Spleen (tissue), 7 donors: ENCODE results near the gene PAGR1.
"Not testable (repeated sequence)": the region's sequence is repeated elsewhere in the genome, so short reads cannot be mapped to it uniquely, and the experiment has no call there.

Experiments
- POLR2A ChIP-seq, 3 donors: fragments of 450-650 bp; IDR thresholded peaks; one replicate each; pipeline ENCODE4 v1.5.1; 2017; ENCODE audit warnings: antibody characterized with exemption in 3 of 3, mild to moderate bottlenecking in 1 of 3
- POLR2AphosphoS5 ChIP-seq, 3 donors: sonication (generic); formaldehyde crosslinking; IDR thresholded peaks; one replicate each; pipeline ENCODE4 v1.5.1; 2017; ENCODE audit warnings: antibody characterized with exemption in 3 of 3
- TF ChIP-seq, protein P1 (sequence below), 11 experiments: fragments of 200-600 bp in 7 of 11; fragments of 450-650 bp in 4 of 11; sonication (generic) in 4 of 11; IDR thresholded peaks in 8 of 11; conservative IDR thresholded peaks in 3 of 11; 1 replicate in 7 of 11; 2 replicates in 4 of 11; pipeline versions ENCODE4 v1.4.0 to v1.8.0; 2016 to 2021; ENCODE audit warnings: antibody characterized with exemption in 11 of 11, inconsistent platforms in 4 of 11, mild to moderate bottlenecking in 1 of 11
- donor health status: DM: no; HTN: no; CAD: no; lungs with moderate emphysema.
- donor health status: DM: no; HTN: no; CAD: no.
- donor health status: DM: no; HTN: no; CAD: no.

DNA sequence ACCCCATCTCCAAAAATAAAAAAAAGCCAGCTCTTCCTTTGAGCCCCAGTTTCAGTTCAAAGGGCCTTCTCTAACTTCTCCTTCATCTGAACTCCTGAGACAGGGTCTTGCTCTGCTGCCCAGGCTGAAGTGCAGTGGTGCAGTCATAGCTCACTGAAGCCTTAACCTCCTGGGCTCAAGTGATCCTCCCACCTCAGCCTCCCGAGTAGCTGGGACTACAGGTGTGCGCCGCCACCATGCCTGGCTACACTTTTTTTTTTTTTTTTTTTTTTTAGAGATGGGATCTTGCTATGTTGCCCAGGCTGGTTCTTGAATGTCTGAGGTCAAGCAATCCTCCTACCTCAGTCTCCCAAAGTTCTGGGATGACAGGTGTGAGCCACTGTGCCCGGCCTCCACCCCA is 17.3 kb downstream of the PAGR1 start:
- not testable (repeated sequence) for TF ChIP-seq POLR2A, POLR2AphosphoS5 (IDR thresholded peaks at IDR 0.05)
- TF ChIP-seq, protein P1, sequence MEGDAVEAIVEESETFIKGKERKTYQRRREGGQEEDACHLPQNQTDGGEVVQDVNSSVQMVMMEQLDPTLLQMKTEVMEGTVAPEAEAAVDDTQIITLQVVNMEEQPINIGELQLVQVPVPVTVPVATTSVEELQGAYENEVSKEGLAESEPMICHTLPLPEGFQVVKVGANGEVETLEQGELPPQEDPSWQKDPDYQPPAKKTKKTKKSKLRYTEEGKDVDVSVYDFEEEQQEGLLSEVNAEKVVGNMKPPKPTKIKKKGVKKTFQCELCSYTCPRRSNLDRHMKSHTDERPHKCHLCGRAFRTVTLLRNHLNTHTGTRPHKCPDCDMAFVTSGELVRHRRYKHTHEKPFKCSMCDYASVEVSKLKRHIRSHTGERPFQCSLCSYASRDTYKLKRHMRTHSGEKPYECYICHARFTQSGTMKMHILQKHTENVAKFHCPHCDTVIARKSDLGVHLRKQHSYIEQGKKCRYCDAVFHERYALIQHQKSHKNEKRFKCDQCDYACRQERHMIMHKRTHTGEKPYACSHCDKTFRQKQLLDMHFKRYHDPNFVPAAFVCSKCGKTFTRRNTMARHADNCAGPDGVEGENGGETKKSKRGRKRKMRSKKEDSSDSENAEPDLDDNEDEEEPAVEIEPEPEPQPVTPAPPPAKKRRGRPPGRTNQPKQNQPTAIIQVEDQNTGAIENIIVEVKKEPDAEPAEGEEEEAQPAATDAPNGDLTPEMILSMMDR (IDR thresholded peaks at IDR 0.05 in 8 of 11, conservative IDR thresholded peaks at IDR 0.05 in 3 of 11) = not testable (repeated sequence)
